LNCaP clone FGC (cell line): ENCODE data around the gene GNA12.
"Not testable (repeated sequence)": the region's sequence is repeated elsewhere in the genome, so short reads cannot be mapped to it uniquely, and the experiment has no call there.

Source experiments
- DNase-seq: peaks from one replicate; pipeline ENCODE4 v3.0.0-alpha.2; 2011; ENCODE audit warnings: low read depth
- H3K4me3 ChIP-seq: 2 replicates; pipeline ENCODE4 v1.5.1; 2011; ENCODE audit warnings: mild to moderate bottlenecking, low read depth, low read length, control low read depth
- TF ChIP-seq, protein P1 (sequence below): IDR thresholded peaks from 2 replicates; pipeline ENCODE4 v1.5.1; 2012; ENCODE audit warnings: mild to moderate bottlenecking; ENCODE audit not compliant: control insufficient read depth, insufficient read depth; ENCODE audit errors: extremely low read depth

Gene GNA12

DNA sequence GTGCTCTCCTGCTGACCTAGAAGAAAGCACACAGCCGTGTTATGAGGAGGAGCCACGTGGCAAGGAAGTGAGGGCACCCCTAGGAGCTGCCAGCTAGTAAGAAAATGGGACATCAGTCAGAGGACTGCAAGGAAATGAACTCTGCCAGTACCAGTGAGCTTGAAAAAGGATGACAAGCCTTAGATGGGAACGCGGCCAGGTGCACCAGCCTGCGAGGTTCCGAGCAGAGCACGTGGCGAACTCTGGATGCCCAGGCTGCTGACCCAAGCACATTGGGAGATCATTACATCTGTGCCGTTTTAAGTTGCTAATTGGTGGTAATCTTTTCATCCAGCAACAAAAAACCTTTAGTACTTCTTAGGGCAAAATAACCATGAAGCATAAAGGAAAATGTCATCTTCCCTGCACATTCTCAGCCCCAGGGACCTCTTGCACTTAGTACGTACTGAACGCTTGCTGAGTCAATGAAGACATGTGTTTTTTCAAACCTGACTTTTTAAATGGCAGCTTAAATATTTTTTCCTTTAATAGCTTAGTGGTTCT is 86.7 kb downstream of the GNA12 start:
- DNase-seq = peak; percentile 44
- TF ChIP-seq, protein P1, sequence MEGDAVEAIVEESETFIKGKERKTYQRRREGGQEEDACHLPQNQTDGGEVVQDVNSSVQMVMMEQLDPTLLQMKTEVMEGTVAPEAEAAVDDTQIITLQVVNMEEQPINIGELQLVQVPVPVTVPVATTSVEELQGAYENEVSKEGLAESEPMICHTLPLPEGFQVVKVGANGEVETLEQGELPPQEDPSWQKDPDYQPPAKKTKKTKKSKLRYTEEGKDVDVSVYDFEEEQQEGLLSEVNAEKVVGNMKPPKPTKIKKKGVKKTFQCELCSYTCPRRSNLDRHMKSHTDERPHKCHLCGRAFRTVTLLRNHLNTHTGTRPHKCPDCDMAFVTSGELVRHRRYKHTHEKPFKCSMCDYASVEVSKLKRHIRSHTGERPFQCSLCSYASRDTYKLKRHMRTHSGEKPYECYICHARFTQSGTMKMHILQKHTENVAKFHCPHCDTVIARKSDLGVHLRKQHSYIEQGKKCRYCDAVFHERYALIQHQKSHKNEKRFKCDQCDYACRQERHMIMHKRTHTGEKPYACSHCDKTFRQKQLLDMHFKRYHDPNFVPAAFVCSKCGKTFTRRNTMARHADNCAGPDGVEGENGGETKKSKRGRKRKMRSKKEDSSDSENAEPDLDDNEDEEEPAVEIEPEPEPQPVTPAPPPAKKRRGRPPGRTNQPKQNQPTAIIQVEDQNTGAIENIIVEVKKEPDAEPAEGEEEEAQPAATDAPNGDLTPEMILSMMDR = no peak
- H3K4me3 ChIP-seq = no peak overlapping the region

DNA sequence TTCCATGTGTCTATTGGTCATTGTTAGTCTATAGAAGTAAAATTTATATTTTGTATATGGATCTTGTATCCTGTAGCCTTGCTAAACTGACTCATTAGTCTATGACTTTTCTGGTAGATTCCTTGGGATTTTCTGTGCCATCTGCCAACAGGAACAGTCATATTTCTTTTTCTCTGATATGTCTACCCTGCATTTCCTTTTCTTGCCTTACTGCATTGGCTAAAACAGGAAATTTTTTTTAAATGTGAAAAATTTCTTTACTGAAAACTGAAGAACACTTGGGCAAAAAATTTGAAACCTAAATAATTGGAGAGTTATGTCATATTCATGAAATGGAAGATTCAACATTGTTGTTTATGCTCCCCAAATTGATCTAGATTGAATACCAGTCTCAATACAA is 88.6 kb downstream of the GNA12 start:
- no peak for DNase-seq
- TF ChIP-seq, protein P1 = no peak
- H3K4me3 ChIP-seq = no peak overlapping the region

DNA sequence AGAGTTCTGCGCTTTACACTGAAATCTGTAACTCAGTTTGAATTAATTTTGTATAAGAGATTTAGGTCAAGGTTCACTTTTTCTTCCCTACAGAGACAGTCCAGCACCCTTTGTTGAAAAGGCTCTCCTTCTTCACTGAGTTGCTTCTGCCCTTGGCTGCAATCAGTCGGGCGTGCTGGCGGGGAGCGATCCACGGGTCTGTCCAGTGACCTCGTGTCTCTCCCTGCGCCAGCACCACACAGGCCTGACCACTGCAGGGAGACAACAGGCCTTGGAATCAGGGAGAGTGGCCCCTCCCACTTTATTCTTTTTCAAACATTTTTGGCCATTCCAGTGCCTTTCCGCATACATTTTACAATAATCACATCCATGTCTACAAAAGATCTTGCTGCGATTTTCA is 89.2 kb downstream of the GNA12 start:
- TF ChIP-seq, protein P1 = no peak
- H3K4me3 ChIP-seq = no peak overlapping the region
- DNase-seq = no peak

DNA sequence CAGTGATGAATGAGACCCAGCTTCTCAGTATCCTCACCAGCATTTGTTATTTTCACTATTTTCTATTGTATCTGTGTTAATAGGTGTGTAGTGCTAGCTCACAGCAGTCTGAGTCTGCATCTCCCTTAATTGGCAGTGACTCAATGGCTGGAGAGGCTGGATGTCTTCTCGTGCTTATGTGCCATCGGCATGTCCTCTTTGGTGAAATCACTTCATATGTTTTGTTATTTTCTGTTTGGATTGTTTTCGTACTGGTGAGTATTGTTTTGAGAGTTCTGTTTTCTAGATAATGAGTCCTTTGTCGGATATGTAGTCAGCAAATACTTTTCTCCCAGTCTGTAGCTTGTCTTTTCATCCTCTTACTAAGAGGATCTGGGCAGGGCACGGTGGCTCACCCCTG is 90.0 kb downstream of the GNA12 start:
- no peak for DNase-seq
- TF ChIP-seq, protein P1 = no peak

DNA sequence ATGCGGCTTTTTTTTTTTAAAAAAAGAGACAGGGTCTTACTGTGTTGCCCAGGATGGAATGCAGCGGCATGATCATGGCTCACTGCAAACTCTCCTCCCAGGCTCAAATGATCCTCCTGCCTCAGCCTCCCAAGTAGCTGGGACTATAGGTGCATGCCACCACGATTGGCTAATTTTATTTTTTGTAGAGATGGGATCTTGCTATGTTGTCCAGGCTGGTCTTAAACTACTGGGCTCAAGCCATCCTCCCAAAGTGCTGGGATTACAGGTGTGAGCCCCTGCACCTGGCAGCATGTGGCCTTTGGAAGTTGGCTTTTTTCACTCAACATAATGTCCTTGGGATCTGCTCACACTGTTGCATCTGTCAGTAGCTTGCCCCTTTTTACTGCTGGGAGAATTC is 91.0 kb downstream of the GNA12 start:
- no peak overlapping the region for H3K4me3 ChIP-seq
- TF ChIP-seq, protein P1 = no peak
- no peak for DNase-seq

More for the DNA sequence above, 90.0 kb downstream of the GNA12 start:
- H3K4me3 ChIP-seq = no peak overlapping the region

DNA sequence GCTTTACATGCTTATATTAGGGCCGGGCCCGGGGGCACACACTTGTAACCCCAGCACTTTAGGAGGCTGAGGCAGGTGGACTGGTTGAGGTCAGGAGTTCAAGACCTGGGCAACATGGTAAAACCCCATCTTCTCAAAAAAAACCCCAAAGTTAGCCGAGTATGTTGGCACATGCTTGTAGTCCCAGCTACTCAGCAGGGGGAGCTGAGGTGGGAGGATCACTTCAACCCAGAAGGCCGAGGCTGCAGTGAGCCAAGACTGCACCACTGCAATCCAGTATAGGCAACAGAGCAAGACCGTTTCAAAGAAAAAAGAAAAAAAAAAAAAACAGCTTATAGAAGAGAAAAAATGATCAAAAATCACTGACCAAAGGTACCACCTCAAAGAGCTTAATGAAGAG is 93.0 kb downstream of the GNA12 start:
- TF ChIP-seq, protein P1 = no peak
- no peak for DNase-seq
- H3K4me3 ChIP-seq = no peak overlapping the region

DNA sequence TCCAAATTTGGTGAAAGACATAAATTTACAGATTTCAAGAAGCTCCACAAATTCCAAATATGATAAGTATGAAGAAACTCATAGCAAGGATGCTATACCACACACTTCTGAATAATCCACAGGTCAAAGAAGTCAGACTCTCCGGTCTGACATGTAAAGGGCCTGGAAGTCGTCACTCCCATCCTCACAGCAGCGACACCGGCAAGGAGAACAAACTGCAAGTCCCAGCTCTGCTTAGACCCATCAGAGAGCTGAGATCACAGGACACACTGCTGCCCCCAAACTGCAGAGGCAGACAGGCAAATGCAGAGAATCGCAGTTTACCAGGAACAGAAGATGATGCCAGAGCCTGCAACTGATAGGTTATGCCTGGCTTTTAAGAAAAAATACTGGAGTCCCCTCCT is 94.1 kb downstream of the GNA12 start:
- no peak overlapping the region for H3K4me3 ChIP-seq
- DNase-seq = no peak
- TF ChIP-seq, protein P1 = no peak

DNA sequence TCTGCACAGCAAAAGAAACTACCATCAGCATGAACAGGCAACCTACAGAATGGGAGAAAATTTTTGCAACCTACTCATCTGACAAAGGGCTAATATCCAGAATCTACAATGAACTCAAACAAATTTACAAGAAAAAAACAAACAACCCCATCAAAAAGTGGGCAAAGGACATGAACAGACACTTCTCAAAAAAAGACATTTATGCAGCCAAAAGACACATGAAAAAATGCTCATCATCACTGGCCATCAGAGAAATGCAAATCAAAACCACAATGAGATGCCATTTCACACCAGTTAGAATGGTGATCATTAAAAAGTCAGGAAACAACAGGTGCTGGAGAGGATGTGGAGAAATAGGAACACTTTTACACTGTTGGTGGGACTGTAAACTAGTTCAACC is 95.4 kb downstream of the GNA12 start:
- H3K4me3 ChIP-seq, DNase-seq: not testable (repeated sequence)

DNA sequence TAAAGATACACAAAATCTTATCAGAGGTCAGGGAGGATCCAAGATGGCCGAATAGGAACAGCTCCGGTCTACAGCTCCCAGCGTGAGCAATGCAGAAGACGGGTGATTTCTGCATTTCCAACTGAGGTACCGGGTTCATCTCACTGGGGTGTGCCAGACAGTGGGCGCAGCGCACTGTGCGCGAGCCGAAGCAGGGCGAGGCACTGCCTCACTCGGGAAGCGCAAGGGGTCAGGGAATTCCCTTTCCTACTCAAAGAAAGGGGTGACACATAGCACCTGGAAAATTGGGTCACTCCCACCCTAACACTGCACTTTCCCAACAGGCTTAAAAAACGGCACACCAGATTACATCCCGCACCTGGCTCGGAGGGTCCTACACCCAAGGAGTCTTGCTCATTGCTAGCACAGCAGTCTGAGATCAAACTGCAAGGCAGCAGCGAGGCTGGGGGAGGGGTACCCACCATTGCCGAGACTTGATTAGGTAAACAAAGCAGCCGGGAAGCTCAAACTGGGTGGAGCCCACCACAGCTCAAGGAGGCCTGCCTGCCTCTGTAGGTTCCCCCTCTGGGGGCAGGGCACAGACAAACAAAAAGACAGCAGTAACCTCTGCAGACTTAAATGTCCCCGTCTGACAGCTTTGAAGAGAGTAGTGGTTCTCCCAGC is 100.5 kb downstream of the GNA12 start:
- DNase-seq = not testable (repeated sequence)

More for the DNA sequence above, 100.5 kb downstream of the GNA12 start:
- not testable (repeated sequence) for H3K4me3 ChIP-seq
